Ascending aorta (tissue), 2 donors: ENCODE data around the gene GUCY2C. TPM values are rescaled to one million over a fixed set of nuclear protein-coding genes. Genes with fewer than 3 reads are reported as not detected.

Experiments
- DNase-seq, 2 donors: peaks; one replicate each; pipeline ENCODE4 v3.0.0-alpha.2; 2019; ENCODE audit warnings: low spot score in 2 of 2
- H3K27ac ChIP-seq, 2 donors: fragments of 200-600 bp; sonication (generic); one replicate each; pipeline ENCODE4 v1.5.1; 2016 to 2017; ENCODE audit warnings: mild to moderate bottlenecking in 1 of 2
- H3K27me3 ChIP-seq: fragments of 200-600 bp; sonication (generic); one replicate; pipeline ENCODE4 v1.5.1; 2017
- H3K36me3 ChIP-seq, 2 donors: fragments of 200-600 bp; sonication (generic); one replicate each; pipeline ENCODE4 v1.5.1; 2016
- H3K4me1 ChIP-seq, 2 donors: fragments of 200-600 bp; sonication (generic); one replicate each; pipeline ENCODE4 v1.5.1; 2016 to 2017; ENCODE audit warnings: mild to moderate bottlenecking in 1 of 2
- H3K4me3 ChIP-seq, 2 donors: fragments of 200-600 bp; sonication (generic); one replicate each; pipeline ENCODE4 v1.5.1; 2016 to 2017; ENCODE audit warnings: mild to moderate bottlenecking in 1 of 2
- H3K9me3 ChIP-seq, 2 donors: fragments of 200-600 bp; sonication (generic); one replicate each; pipeline ENCODE4 v1.5.1; 2016
- CTCF ChIP-seq, 3 experiments: fragments of 200-600 bp in 2 of 3; fragments of 450-650 bp in 1 of 3; sonication (generic) in 2 of 3; IDR thresholded peaks; one replicate each; pipeline ENCODE4 v1.5.1; 2016 to 2019; ENCODE audit warnings: antibody characterized with exemption in 3 of 3, mild to moderate bottlenecking in 1 of 3, moderate library complexity in 1 of 3
- intact Hi-C: fragments of 100-400 bp; cut with DNase I; formaldehyde crosslinking; loops from one replicate; pipeline ENCODE4 v1.15.1; 2023
- total RNA-seq: library from RNA; depleted of rRNA; stranded (reverse); fragments of >200 nt; gene quantifications from one replicate; pipeline ENCODE4 v1.1.0, GENCODE V29; 2016

GUCY2C gene
- total RNA-seq, 1 donor from 2014 or later: not detected

GRCh38 chr12:14605401-14605989 lies 90.9 kb downstream of the GUCY2C start:
- TF ChIP-seq CTCF (IDR thresholded peaks at IDR 0.05): no peak
- DNase-seq: no peak
- no peak overlapping the region for H3K4me3 ChIP-seq
- intact Hi-C loops: no loop called here
- no peaks in the 10 kb centered on the region for H3K27me3 ChIP-seq
- peaks cover 12 to 49% of the 10 kb centered on the region in 2 donors for H3K9me3 ChIP-seq
- no peak overlapping the region for H3K27ac ChIP-seq
- no peaks in the 10 kb centered on the region for H3K36me3 ChIP-seq
- H3K4me1 ChIP-seq: no peaks in the 10 kb centered on the region

- H3K4me3 ChIP-seq: no peak overlapping the region
- intact Hi-C loops: no loop called here
- no peak overlapping the region for H3K27ac ChIP-seq
- H3K9me3 ChIP-seq: peaks cover 12 to 46% of the 10 kb centered on the region in 2 donors
- no peaks in the 10 kb centered on the region for H3K4me1 ChIP-seq
- TF ChIP-seq CTCF (IDR thresholded peaks at IDR 0.05): no peak
- no peaks in the 10 kb centered on the region for H3K36me3 ChIP-seq
- no peaks in the 10 kb centered on the region for H3K27me3 ChIP-seq
- no peak for DNase-seq
These were observed 94.5 kb downstream of the GUCY2C start for GRCh38 chr12:14601692-14602478.

- no peaks in the 10 kb centered on the region for H3K27me3 ChIP-seq
- H3K27ac ChIP-seq: no peak overlapping the region
- H3K4me1 ChIP-seq: no peaks in the 10 kb centered on the region
- peaks cover 0 to 7% of the 10 kb centered on the region in 2 donors for H3K9me3 ChIP-seq
- no peaks in the 10 kb centered on the region for H3K36me3 ChIP-seq
- intact Hi-C loops: no loop called here
- no peak for DNase-seq
- no peak for TF ChIP-seq CTCF (IDR thresholded peaks at IDR 0.05)
- no peak overlapping the region for H3K4me3 ChIP-seq
These were observed 98.9 kb downstream of the GUCY2C start for GRCh38 chr12:14597480-14597879.

GRCh38 chr12:14591719-14592118 lies 104.7 kb downstream of the GUCY2C start:
- intact Hi-C loops: no loop called here
- no peaks in the 10 kb centered on the region for H3K36me3 ChIP-seq
- TF ChIP-seq CTCF (IDR thresholded peaks at IDR 0.05): no peak

GRCh38 chr12:14589169-14590004 lies 107.0 kb downstream of the GUCY2C start:
- Histone ChIP-seq H3K27ac (no peak overlapping the region), H3K4me3 (no peak overlapping the region), H3K9me3 (no peaks in the 10 kb centered on the region), H3K4me1 (no peaks in the 10 kb centered on the region), H3K27me3 (no peaks in the 10 kb centered on the region), H3K36me3 (no peaks in the 10 kb centered on the region)
- TF ChIP-seq CTCF (IDR thresholded peaks at IDR 0.05): no peak
- intact Hi-C loops: no loop called here
- no peak for DNase-seq

More at GRCh38 chr12:14591719-14592118, 104.7 kb downstream of the GUCY2C start:
- H3K27ac ChIP-seq: no peak overlapping the region
- no peaks in the 10 kb centered on the region for H3K4me1 ChIP-seq
- H3K27me3 ChIP-seq: no peaks in the 10 kb centered on the region
- H3K4me3 ChIP-seq: no peak overlapping the region
- no peak for DNase-seq
- no peaks in the 10 kb centered on the region for H3K9me3 ChIP-seq
